ENCODE measurements around the gene PDX1.
A peak's percentile ranks its signal among the peaks of the same experiment; 100 is the strongest.

Gene PDX1

DNA sequence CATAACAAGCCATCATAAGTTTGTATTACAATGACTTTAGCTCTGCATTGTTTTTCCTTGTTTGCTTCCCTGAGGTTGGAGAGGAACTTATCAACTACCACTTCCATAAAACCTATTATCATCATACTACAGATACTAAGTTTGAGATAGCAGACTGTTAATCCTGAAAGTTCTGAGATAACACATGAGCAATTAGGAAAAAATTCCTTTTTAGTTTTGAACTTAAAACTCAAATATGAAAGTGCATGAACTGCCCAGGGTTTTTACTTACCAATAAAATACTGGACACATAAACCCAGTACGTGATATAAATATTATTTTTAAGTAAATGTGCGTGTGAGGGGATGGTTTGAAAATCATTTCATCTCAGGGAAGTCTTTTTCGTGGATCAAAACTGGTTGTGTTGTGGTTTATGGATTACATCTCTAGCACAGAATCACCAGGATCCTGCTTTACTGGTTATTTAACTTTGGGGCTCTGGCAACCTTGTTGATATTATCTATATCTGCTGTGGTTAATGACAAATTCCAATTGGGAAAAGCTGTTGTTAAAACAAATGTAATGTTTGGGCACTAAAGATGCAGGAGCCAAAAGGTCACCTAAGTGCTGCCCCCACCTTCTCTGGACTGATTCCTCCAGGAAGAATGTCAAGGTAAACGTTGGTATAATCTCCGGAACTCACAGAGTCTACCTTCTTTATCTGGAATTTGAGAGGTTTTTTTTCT is 36.9 kb downstream of the PDX1 start:
- TF ChIP-seq, protein P1, sequence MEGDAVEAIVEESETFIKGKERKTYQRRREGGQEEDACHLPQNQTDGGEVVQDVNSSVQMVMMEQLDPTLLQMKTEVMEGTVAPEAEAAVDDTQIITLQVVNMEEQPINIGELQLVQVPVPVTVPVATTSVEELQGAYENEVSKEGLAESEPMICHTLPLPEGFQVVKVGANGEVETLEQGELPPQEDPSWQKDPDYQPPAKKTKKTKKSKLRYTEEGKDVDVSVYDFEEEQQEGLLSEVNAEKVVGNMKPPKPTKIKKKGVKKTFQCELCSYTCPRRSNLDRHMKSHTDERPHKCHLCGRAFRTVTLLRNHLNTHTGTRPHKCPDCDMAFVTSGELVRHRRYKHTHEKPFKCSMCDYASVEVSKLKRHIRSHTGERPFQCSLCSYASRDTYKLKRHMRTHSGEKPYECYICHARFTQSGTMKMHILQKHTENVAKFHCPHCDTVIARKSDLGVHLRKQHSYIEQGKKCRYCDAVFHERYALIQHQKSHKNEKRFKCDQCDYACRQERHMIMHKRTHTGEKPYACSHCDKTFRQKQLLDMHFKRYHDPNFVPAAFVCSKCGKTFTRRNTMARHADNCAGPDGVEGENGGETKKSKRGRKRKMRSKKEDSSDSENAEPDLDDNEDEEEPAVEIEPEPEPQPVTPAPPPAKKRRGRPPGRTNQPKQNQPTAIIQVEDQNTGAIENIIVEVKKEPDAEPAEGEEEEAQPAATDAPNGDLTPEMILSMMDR (IDR thresholded peaks at IDR 0.05; ENCODE audit: low read depth, low read length), result no peak
- no peak for DNase-seq (ENCODE audit: low read depth in 2 of 2)
- no peak overlapping the region for H3K4me3 ChIP-seq (replicated peaks in 1 of 2; ENCODE audit: low read depth in 2 of 2, low read length in 2 of 2)

DNA sequence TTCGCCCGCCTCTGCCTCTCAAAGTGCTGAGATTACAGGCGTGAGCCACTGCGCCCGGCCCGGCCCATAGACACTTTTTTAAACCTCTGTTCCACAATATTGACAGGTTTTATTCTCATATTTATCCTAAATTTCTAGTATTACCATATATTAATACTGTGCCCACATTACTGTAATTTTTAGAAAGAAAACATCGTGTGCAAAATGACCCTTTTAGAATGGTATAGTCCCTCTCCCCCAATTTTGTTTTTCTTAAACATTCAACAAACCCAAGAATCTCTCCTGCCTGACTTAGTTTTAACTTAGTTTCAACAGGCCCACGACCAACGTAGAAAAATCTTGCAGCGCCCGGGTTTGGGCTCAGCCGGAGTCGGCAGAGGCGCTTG is 40.2 kb downstream of the PDX1 start:
- TF ChIP-seq, protein P1 (IDR thresholded peaks at IDR 0.05; ENCODE audit: low read depth, low read length), result no peak
- H3K4me3 ChIP-seq (replicated peaks in 1 of 2; ENCODE audit: low read depth in 2 of 2, low read length in 2 of 2), result no peak overlapping the region

DNA sequence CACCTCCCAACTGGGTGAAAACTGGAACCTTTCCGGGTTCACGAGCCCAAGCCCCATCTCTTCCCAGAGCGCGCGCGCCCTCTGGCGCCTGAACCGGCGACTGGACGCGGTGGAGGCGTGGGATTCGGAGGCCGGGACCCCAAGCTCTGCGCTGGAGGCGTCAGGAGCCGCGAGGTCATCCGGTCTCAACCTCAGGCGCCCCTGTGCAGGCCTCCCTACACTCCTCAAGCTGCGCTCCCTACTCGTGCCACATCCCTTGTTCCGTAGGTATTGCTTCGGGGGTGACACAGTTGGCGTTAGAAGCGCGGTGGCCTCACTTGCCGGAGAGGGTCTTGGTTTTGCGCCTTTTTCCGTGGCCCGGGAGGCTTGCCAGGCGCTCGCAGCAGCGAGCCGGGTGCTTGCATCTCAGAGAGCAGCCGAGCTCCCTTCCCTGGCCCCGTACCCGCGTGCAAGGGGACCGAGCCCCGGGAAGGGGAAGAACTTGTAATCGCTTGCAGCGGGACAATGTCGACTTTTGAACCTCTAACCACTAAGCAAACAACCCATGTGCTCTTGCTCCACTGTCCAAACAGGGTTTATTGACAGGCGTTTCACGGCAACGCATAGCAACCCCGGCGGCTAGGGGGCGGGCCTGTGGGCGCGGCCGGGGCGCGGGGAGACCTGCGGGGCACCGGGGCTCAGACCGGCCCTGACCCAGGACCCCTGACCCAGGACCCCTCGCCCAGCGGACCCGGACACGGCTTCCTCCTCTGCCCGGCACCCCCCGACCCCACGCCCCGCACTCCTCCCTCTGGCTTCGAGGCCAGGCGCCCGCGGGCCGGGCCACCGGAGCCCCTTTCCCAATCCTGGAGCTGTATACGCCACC is 40.8 kb downstream of the PDX1 start:
- H3K4me3 ChIP-seq (replicated peaks in 1 of 2; ENCODE audit: low read depth in 2 of 2, low read length in 2 of 2), result peak overlapping the region in 1 of 2 donors; percentile 11
- TF ChIP-seq, protein P1 (IDR thresholded peaks at IDR 0.05; ENCODE audit: low read depth, low read length), result peak; percentile 16
- peak; percentile 26 to 35 for DNase-seq (ENCODE audit: low read depth in 2 of 2)

More for the DNA sequence above, 40.2 kb downstream of the PDX1 start:
- DNase-seq (ENCODE audit: low read depth in 2 of 2), result no peak

DNA sequence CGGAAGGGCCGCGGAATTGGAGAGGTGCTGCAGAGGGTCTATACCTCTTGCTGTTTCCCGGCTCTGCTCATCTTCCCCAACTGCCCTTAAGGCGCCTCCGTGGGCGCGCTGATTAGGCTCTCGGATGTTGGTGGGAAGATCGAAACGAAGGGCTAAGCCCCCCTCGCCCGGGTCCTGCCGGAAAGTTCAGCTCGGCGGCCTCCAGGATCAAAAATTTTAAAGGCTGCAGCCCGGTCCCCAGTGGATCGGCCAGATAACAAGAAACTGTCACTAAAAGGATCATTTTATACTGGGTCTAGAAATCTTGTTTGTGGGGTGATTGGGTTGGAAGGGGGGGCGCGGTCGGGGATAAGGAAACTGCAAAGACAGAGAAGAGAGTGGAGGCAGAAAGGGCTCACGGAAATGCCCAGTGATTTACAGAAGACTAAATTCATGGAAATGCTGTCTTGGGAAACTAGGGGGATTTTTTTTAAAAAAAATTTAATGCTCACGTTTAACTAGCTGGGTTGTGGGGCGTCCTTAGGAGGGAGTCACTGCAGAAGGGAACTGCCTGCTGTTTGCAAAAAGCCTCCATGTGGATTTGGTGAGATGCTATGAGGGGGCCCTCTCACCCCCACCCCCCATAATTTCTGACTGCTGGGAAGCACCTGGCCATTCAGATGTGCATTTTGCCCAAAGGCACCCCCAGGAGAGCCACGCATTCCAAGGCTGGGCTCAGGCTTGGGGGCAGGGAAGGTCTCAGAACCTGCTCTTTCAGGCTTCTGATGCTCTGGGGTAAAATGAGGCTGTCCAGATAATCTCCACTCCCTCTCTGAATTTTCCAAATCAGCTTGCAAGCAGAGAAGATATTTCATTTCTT is 41.7 kb downstream of the PDX1 start:
- TF ChIP-seq, protein P1 (IDR thresholded peaks at IDR 0.05; ENCODE audit: low read depth, low read length), result no peak
- DNase-seq (ENCODE audit: low read depth in 2 of 2), result no peak
- no peak overlapping the region for H3K4me3 ChIP-seq (replicated peaks in 1 of 2; ENCODE audit: low read depth in 2 of 2, low read length in 2 of 2)

DNA sequence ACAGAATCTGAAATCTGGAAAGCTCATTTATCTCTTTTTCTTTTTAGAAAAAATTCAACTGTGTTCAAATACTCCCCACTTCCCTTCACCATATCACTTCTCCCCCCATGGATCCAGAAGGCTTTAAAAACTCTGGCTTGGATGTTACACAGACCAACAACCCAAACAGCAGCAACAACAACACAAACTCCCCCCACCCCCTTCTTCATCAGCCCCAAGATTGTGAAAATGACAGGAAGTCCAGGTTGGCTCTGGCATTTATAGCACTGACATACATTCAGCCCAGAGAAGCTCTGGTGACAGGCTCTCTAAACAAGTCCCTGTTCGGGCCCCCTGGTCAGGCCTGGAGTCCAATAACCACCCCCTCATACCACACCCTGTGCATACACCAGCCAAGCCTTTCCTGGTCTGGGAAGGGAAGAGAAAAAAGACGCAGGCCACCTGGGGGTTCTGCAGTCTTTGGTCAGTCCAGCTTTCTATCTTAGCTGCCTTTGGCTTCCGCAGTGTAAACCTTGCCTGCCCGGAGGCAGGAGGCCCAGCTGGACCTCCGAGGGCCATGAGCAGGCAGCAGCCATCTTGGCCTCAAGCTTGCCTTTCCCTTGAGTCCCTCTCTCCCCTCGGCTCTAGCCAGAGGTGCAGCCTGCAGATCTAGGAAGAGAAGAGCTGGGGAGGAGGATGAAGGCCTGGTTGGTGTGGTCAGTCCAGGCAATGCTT is 42.5 kb downstream of the PDX1 start:
- TF ChIP-seq, protein P1 (IDR thresholded peaks at IDR 0.05; ENCODE audit: low read depth, low read length), result no peak
- DNase-seq (ENCODE audit: low read depth in 2 of 2), result no peak
- no peak overlapping the region for H3K4me3 ChIP-seq (replicated peaks in 1 of 2; ENCODE audit: low read depth in 2 of 2, low read length in 2 of 2)

DNA sequence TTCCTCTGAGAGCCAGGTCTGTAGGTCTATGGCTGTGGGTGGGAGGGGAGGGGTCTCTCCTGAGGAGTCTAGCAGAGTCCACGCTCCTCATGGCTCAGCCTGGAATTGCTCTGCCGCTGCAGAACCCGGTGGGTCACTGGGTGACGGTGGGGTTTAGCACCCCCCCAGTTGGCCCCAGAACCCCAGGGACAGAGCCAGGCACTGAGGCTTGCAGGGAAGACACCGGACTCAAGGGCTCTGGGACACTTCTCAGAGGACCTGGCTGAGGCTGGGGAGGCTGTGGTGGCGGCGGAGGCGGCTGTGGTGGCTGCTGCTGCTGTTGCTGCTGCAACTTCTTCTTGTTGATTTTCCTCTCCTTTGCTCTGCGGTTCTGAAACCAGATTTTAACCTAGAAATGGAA is 43.2 kb downstream of the PDX1 start:
- TF ChIP-seq, protein P1 (IDR thresholded peaks at IDR 0.05; ENCODE audit: low read depth, low read length), result no peak
- DNase-seq (ENCODE audit: low read depth in 2 of 2), result no peak
- H3K4me3 ChIP-seq (replicated peaks in 1 of 2; ENCODE audit: low read depth in 2 of 2, low read length in 2 of 2), result no peak overlapping the region
